ENCODE measurements around the gene VPREB1.
"Not testable (repeated sequence)": the region's sequence is repeated elsewhere in the genome, so short reads cannot be mapped to it uniquely, and the experiment has no call there.

The VPREB1 gene

GRCh38 chr22:22218302-22218701, 26.3 kb upstream of the VPREB1 start:
- H3K4me3 ChIP-seq (ENCODE audit: low read depth, low read length): no peak overlapping the region

GRCh38 chr22:22219140-22219996, 25.2 kb upstream of the VPREB1 start:
- Histone ChIP-seq H3K4me3 (ENCODE audit: low read depth, low read length) (no peak overlapping the region), H3K36me3 (replicated peaks) (no peaks in the 10 kb centered on the region), H3K27ac (no peak overlapping the region), H3K27me3 (replicated peaks) (peaks cover 3% of the 10 kb centered on the region)
- in situ Hi-C loops (cut with HindIII; ENCODE audit: low pct_ligation_motif_present, low sequenced_read_pairs): no loop called here
- DNase-seq: no peak
- no peak for TF ChIP-seq CTCF (IDR thresholded peaks at IDR 0.05; ENCODE audit: low read depth, low read length, missing control alignments)

More at GRCh38 chr22:22218302-22218701, 26.3 kb upstream of the VPREB1 start:
- Histone ChIP-seq H3K36me3 (replicated peaks) (no peaks in the 10 kb centered on the region), H3K27me3 (replicated peaks) (peaks cover 5% of the 10 kb centered on the region), H3K27ac (no peak overlapping the region)
- TF ChIP-seq CTCF (IDR thresholded peaks at IDR 0.05; ENCODE audit: low read depth, low read length, missing control alignments): no peak
- in situ Hi-C loops (cut with HindIII; ENCODE audit: low pct_ligation_motif_present, low sequenced_read_pairs): no loop called here
- no peak for DNase-seq

- H3K27me3 ChIP-seq (replicated peaks); H3K27ac ChIP-seq; H3K4me3 ChIP-seq (ENCODE audit: low read depth, low read length); DNase-seq; H3K36me3 ChIP-seq (replicated peaks); in situ Hi-C loops (cut with HindIII; ENCODE audit: low pct_ligation_motif_present, low sequenced_read_pairs): not testable (repeated sequence)
Measured at GRCh38 chr22:22221043-22221442, 23.5 kb upstream of the VPREB1 start.

- in situ Hi-C loops (cut with HindIII; ENCODE audit: low pct_ligation_motif_present, low sequenced_read_pairs): no loop called here
- no peak overlapping the region for H3K4me3 ChIP-seq (ENCODE audit: low read depth, low read length)
- H3K27me3 ChIP-seq (replicated peaks): no peaks in the 10 kb centered on the region
- H3K36me3 ChIP-seq (replicated peaks): no peaks in the 10 kb centered on the region
- no peak for TF ChIP-seq CTCF (IDR thresholded peaks at IDR 0.05; ENCODE audit: low read depth, low read length, missing control alignments)
- H3K27ac ChIP-seq: no peak overlapping the region
- no peak for DNase-seq
Measured at GRCh38 chr22:22226448-22227187, 18.0 kb upstream of the VPREB1 start.

GRCh38 chr22:22228421-22228820, 16.2 kb upstream of the VPREB1 start:
- H3K27me3 ChIP-seq (replicated peaks): no peaks in the 10 kb centered on the region
- no peak for TF ChIP-seq CTCF (IDR thresholded peaks at IDR 0.05; ENCODE audit: low read depth, low read length, missing control alignments)
- no peaks in the 10 kb centered on the region for H3K36me3 ChIP-seq (replicated peaks)
- H3K4me3 ChIP-seq (ENCODE audit: low read depth, low read length): no peak overlapping the region
- no peak overlapping the region for H3K27ac ChIP-seq
- in situ Hi-C loops (cut with HindIII; ENCODE audit: low pct_ligation_motif_present, low sequenced_read_pairs): no loop called here
- no peak for DNase-seq

GRCh38 chr22:22228921-22229320, 15.7 kb upstream of the VPREB1 start:
- no peak overlapping the region for H3K4me3 ChIP-seq (ENCODE audit: low read depth, low read length)
- H3K27ac ChIP-seq: no peak overlapping the region
- in situ Hi-C loops (cut with HindIII; ENCODE audit: low pct_ligation_motif_present, low sequenced_read_pairs): no loop called here
- no peaks in the 10 kb centered on the region for H3K27me3 ChIP-seq (replicated peaks)
- no peaks in the 10 kb centered on the region for H3K36me3 ChIP-seq (replicated peaks)
- no peak for DNase-seq
- no peak for TF ChIP-seq CTCF (IDR thresholded peaks at IDR 0.05; ENCODE audit: low read depth, low read length, missing control alignments)

Data from brain microvascular endothelial cell (primary cell).